Measurements from ENCODE around the gene AGAP5.
"Not testable (repeated sequence)": the region's sequence is repeated elsewhere in the genome, so short reads cannot be mapped to it uniquely, and the experiment has no call there.

AGAP5 gene

GRCh38 chr10:73713912-73714311 lies 16.0 kb upstream of the AGAP5 start:
- DNase-seq, result not testable (repeated sequence)

- not testable (repeated sequence) for DNase-seq
Observed at GRCh38 chr10:73711683-73712082, 13.8 kb upstream of the AGAP5 start.

- not testable (repeated sequence) for DNase-seq
Observed at GRCh38 chr10:73708122-73708521, 10.2 kb upstream of the AGAP5 start.

- DNase-seq, result not testable (repeated sequence)
Observed at GRCh38 chr10:73707628-73708027, 9.7 kb upstream of the AGAP5 start.

- not testable (repeated sequence) for DNase-seq
Observed at GRCh38 chr10:73706488-73706887, 8.6 kb upstream of the AGAP5 start.

DNA sequence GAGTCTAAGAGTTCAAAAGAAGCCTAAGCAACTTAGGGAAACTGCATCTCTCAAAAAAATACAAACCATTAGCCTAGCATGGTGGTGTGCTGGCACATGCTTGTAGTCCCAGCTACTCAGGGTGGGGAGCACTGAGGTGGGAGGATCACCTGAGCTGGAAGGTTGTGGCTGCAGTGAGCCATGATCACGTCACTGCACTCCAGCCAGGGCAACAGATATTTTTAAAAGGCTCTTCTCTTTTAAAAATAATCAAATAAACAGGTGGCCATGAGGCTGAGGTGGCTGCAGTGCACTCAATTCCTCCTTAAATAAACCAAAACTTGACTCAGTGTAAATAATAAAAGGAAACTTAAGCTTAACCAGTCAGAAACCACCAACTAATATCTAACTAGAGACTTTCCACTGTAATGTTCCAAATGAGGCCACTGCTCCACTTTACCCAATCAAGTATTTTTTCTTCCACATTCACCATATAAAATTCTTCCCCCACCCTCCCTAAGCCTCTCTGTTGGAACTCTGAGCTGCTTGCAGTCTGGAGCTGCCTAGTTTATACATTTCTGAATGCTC lies 7.7 kb upstream of the AGAP5 start:
- DNase-seq, result not testable (repeated sequence)

GRCh38 chr10:73703924-73704323 lies 6.0 kb upstream of the AGAP5 start:
- DNase-seq, result not testable (repeated sequence)

GRCh38 chr10:73698819-73699218 lies 910 bp upstream of the AGAP5 start:
- DNase-seq, result not testable (repeated sequence)

DNA sequence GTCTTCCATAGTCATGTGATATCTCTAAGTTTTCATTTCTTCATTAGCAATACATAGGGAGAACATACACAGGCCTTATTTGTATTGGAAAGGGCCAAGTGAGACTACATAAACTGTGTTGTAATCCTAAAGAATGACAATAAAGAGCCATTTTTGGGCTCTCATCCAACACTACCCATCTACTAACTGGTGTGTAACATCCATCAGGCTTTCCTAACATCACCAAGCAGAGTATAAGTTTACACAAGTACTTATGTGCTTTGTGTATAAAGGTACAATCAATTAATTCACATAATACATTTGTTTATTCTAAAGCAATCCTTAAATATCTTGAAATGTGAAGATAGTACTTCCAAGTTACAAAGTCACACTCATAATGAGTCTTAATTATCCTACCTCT lies 2.6 kb downstream of the AGAP5 start:
- not testable (repeated sequence) for DNase-seq

DNA sequence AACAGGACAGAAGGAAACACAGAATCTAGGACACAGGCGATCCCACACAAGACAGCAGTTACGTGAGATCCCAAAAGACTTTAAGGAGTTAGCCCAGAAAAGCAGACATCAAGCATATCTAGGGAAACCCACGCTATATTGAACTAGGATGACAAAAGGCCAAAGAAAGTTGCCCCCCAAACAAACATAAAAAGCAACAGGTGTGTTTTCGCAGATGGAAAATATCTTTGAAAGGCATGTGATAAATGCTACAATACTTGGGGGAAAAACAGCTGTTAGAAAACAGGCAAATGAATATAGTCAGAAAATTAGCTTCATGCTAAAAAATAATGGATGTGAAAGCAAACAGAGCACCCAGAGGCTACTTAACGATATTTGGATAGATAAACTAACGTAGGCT lies 7.2 kb downstream of the AGAP5 start:
- DNase-seq, result not testable (repeated sequence)

- DNase-seq, result not testable (repeated sequence)
Observed at GRCh38 chr10:73689596-73689995, 8.3 kb downstream of the AGAP5 start.

GRCh38 chr10:73687641-73688040 lies 10.3 kb downstream of the AGAP5 start:
- DNase-seq, result not testable (repeated sequence)

GRCh38 chr10:73674546-73674945 lies 23.4 kb downstream of the AGAP5 start:
- not testable (repeated sequence) for DNase-seq

- DNase-seq, result not testable (repeated sequence)
Observed at GRCh38 chr10:73668378-73668777, 29.5 kb downstream of the AGAP5 start.

GRCh38 chr10:73666153-73666809 lies 31.6 kb downstream of the AGAP5 start:
- not testable (repeated sequence) for DNase-seq

- not testable (repeated sequence) for DNase-seq
Observed at GRCh38 chr10:73665581-73665980, 32.3 kb downstream of the AGAP5 start.

DNA sequence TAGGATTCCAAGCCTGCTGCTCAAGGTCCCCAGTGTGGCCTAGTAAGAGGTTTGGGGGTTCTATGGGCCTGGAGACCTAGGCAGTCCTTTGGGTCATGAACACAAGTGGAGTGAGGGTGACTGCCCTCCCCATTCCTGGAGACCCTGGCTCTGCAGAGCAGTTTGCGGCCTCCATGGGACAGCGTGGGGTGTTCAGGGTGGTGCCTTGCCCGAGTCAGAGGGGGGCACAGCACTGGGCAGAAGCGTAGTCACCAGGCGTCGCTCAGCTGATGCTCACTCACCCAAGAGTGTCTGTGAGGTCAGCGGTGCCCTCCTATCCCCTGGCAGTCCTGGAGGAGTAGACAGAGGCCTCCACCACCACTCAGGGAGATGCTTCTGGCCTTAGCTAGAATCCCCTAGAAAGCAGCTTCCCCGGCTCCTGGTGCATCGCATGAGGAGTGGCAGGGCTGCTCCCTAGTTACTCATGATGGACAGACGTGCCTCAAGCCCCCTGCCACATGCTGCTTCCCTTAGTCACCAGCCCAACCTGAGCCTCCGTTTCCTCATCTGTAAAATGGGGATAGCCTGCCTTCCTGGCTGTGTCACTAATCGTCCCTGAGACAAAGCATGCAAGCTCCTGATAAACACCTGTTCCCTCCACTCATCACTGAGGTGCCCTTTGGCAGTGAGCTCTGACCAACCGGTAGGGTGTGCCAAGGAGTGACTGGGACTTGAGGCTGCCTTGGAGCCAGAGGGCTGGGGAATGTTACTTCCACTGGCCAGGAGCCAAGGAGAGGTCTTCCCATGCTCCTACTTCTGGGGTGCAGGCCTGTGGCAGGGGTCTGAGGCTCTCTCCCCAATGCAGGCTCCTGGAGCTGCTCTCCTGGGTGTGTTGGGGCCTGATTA lies 33.5 kb downstream of the AGAP5 start:
- not testable (repeated sequence) for DNase-seq

DNA sequence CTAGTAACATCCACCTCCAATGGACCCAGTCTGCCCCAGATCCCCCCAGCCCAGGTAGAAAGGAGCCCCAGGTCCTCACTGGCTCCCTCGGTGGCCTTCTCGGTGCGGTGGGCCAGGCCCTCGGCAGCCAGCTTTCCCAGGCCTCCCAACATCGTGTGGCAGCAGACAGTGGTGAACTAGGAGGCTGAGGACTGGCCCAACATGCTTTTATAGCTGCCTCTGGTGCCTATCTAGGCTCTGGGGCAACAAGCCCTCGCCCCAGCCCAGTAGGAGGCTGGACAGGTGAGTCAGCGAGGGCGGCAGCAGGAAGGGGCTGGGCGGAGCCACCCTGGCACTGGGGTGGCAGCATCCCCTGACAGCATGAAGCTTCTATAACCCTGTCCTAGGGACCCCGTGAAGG lies 34.3 kb downstream of the AGAP5 start:
- not testable (repeated sequence) for DNase-seq

DNA sequence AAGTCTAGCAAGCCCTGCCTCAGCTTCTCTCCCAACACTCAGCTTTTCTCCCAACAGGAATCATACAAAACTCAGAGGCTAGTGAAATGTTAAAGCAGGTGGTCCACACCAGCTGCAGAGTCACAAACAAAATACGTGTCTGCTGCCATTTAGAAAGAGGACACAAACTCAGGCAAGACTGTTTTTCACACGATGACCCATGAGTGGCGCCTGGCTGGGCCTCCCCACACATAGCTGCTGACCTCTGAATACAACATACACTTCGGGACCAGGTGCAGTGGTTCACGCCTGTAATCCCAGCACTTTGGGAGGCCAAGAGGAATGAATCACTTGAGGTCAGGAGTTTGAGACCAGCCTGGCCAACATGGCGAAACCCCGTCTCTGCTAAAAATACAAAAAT lies 35.2 kb downstream of the AGAP5 start:
- not testable (repeated sequence) for DNase-seq

DNA sequence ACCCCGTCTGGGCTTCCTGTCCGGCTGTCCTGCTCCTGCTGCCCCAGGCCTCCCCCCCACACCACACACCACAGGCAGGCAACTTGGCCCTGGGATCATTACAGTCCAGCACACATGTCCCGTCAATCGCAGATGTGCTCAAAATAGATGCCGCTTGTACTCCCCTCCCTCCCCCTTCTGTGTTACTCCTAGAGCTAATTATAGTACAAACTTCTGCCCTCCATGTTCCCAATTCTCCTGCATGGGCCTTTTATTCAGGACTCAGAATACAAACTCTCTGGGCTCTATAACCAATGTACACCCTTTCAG lies 42.0 kb downstream of the AGAP5 start, which contains the start of gene SYNPO2L:
Gene SYNPO2L (minus strand): TSS at position 40 of the 309 bp plus-strand sequence. CDS start 107 bp downstream, outside the sequence.
- DNase-seq, result no peak

GRCh38 chr10:73655257-73655989 lies 42.5 kb downstream of the AGAP5 start:
- DNase-seq, result no peak

GRCh38 chr10:73653701-73654100 lies 44.2 kb downstream of the AGAP5 start:
- DNase-seq, result no peak

- DNase-seq, result no peak
Observed at GRCh38 chr10:73653195-73653594, 44.7 kb downstream of the AGAP5 start.
